Caco-2 (cell line): Measurements from ENCODE around the gene PHLPP1. TPM values are rescaled to one million over a fixed set of nuclear protein-coding genes. Genes with fewer than 3 reads are reported as not detected.

ENCODE experiments used
- BruUV-seq: library from RNA; stranded (reverse); fragments of 400-500 nt; replicated peaks from 2 replicates; lab custom pipeline; 2021; lab: Mats Ljungman, UMichigan
- CTCF ChIA-PET: fragments of 300-600 bp; sonication (Branson Sonifier 250); formaldehyde crosslinking; loops from one replicate; lab custom pipeline; 2022; ENCODE audit warnings: antibody characterized with exemption; lab: Charles Lee
- POLR2A ChIA-PET: fragments of 300-600 bp; sonication (Branson Sonifier 250); formaldehyde crosslinking; loops from one replicate; lab custom pipeline; 2022; ENCODE audit warnings: antibody characterized with exemption; lab: Charles Lee
- DNase-seq, 2 experiments: peaks; one replicate each; pipeline versions ENCODE4 v3.0.0 to v3.0.0-alpha.2; 2020 to 2022
- H3K27me3 ChIP-seq: replicated peaks from 2 replicates; pipeline ENCODE4 v1.6.0; 2011; ENCODE audit warnings: low read length; ENCODE audit not compliant: control insufficient read depth, insufficient read depth
- H3K36me3 ChIP-seq: 2 replicates; pipeline ENCODE4 v1.5.1; 2011; ENCODE audit warnings: low read length; ENCODE audit not compliant: control insufficient read depth, insufficient read depth
- H3K4me1 ChIP-seq: fragments of 250-450 bp; sonication (Bioruptor Pico); 2 replicates; pipeline ENCODE4 v1.5.1; 2020; ENCODE audit warnings: mild to moderate bottlenecking
- H3K4me3 ChIP-seq: 2 replicates; pipeline ENCODE4 v1.5.1; 2011; ENCODE audit warnings: low read depth, mild to moderate bottlenecking, control low read depth, low read length
- H3K9me3 ChIP-seq: fragments of 250-450 bp; sonication (Bioruptor Pico); 2 replicates; pipeline ENCODE4 v1.5.1; 2020; ENCODE audit warnings: mild to moderate bottlenecking, moderate library complexity
- H3K27ac Mint-ChIP-seq: one replicate; pipeline ENCODE4 v1.8.0; 2022; ENCODE audit warnings: mixed read lengths; ENCODE audit not compliant: unreplicated experiment
- H3K27me3 Mint-ChIP-seq: one replicate; pipeline ENCODE4 v1.8.0; 2022; ENCODE audit warnings: mixed read lengths; ENCODE audit not compliant: insufficient read depth, unreplicated experiment
- H3K36me3 Mint-ChIP-seq: one replicate; pipeline ENCODE4 v1.8.0; 2022; ENCODE audit warnings: mild to moderate bottlenecking, mixed read lengths; ENCODE audit not compliant: insufficient read depth, unreplicated experiment
- H3K4me1 Mint-ChIP-seq: one replicate; pipeline ENCODE4 v1.8.0; 2022; ENCODE audit warnings: low read depth, mixed read lengths; ENCODE audit not compliant: unreplicated experiment
- H3K4me3 Mint-ChIP-seq: one replicate; pipeline ENCODE4 v1.8.0; 2022; ENCODE audit warnings: mild to moderate bottlenecking, moderate library complexity, mixed read lengths; ENCODE audit not compliant: unreplicated experiment
- H3K9me3 Mint-ChIP-seq: one replicate; pipeline ENCODE4 v1.8.0; 2022; ENCODE audit warnings: mixed read lengths; ENCODE audit not compliant: unreplicated experiment
- intact Hi-C: fragments of 100-400 bp; cut with micrococcal nuclease; formaldehyde crosslinking; loops from one replicate; pipeline ENCODE4 v1.10.0; 2022; ENCODE audit not compliant: unreplicated experiment
- total RNA-seq: library from RNA; stranded (reverse); gene quantifications from 2 replicates; pipeline ENCODE4 v1.2.3, GENCODE V29; 2022
- TF ChIP-seq, protein P1 (sequence below), 2 experiments: fragments of 200-600 bp in 1 of 2; IDR thresholded peaks; 1 replicate in 1 of 2; 2 replicates in 1 of 2; pipeline versions ENCODE4 v1.5.1 to v1.8.0; 2011 to 2022; ENCODE audit warnings: antibody characterized with exemption in 1 of 2, control low read depth in 1 of 2, inconsistent platforms in 1 of 2, low read depth in 1 of 2, low read length in 1 of 2, mild to moderate bottlenecking in 1 of 2, moderate library complexity in 1 of 2; ENCODE audit not compliant: insufficient read depth in 1 of 2, severe bottlenecking in 1 of 2, unreplicated experiment in 1 of 2

PHLPP1 gene
- total RNA-seq, 1 experiment from 2014 or later = 20.1 TPM

DNA sequence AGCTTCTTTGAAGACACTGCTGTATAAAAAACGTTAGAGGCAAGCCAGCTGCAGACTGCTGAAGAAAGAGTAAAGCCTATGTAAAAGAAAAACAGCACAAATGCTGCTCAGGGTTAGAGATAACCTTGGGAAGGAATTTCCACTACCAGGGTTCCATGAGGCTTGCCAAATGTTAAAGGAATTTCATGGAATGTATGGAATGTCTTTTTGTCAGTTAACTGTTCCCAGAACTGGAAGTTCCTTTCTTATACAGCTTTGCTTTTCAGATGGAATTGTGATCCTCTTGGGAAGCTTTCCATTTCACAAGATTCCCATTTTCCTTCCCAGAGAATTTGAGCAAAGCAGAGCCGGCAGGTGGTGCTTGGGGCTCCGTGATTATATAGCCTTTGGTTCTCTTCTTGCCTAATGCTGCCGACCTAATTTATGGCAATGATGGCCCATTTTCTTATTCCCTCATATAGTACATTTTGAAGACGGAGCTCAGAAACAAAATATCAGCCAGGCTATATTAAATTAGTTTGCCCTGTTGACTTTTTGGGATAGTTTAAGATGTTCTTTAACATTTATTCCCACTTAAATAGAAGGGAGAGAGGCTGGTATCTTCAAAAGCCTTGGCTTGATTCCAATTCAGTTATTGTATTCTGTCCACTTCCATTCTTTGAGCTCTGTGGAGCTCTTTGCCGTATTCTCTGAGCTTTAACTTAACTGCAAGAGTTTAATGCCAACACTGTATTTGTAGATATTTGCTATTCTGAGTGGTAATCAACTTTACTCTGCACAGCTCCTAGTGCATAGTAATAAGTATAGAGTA is 162.3 kb downstream of the PHLPP1 start:
- Mint-ChIP-seq H3K27ac (peak overlapping the region; percentile 72), H3K9me3 (no peaks in the 10 kb centered on the region), H3K36me3 (peaks cover 6% of the 10 kb centered on the region), H3K4me3 (no peak overlapping the region), H3K4me1 (peaks cover 19% of the 10 kb centered on the region), H3K27me3 (no peaks in the 10 kb centered on the region)
- ChIA-PET CTCF (interaction anchor here (1.0 kb wide), 1 partner anchor 11 kb away, joined by 3 read pairs; no protein-coding TSS in a partner anchor), POLR2A (no interaction called here)
- intact Hi-C loops = no loop called here
- no TSS peak for BruUV-seq
- H3K9me3 ChIP-seq = no peaks in the 10 kb centered on the region
- H3K27me3 ChIP-seq = no peaks in the 10 kb centered on the region
- H3K36me3 ChIP-seq = no peaks in the 10 kb centered on the region
- no peak for DNase-seq
- peaks cover 41% of the 10 kb centered on the region for H3K4me1 ChIP-seq
- TF ChIP-seq, protein P1, sequence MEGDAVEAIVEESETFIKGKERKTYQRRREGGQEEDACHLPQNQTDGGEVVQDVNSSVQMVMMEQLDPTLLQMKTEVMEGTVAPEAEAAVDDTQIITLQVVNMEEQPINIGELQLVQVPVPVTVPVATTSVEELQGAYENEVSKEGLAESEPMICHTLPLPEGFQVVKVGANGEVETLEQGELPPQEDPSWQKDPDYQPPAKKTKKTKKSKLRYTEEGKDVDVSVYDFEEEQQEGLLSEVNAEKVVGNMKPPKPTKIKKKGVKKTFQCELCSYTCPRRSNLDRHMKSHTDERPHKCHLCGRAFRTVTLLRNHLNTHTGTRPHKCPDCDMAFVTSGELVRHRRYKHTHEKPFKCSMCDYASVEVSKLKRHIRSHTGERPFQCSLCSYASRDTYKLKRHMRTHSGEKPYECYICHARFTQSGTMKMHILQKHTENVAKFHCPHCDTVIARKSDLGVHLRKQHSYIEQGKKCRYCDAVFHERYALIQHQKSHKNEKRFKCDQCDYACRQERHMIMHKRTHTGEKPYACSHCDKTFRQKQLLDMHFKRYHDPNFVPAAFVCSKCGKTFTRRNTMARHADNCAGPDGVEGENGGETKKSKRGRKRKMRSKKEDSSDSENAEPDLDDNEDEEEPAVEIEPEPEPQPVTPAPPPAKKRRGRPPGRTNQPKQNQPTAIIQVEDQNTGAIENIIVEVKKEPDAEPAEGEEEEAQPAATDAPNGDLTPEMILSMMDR (IDR thresholded peaks at IDR 0.05; ENCODE audit: insufficient read depth in 1 of 2, low read depth in 1 of 2, low read length in 1 of 2, severe bottlenecking in 1 of 2, unreplicated experiment in 1 of 2) = no peak
- no peak overlapping the region for H3K4me3 ChIP-seq

DNA sequence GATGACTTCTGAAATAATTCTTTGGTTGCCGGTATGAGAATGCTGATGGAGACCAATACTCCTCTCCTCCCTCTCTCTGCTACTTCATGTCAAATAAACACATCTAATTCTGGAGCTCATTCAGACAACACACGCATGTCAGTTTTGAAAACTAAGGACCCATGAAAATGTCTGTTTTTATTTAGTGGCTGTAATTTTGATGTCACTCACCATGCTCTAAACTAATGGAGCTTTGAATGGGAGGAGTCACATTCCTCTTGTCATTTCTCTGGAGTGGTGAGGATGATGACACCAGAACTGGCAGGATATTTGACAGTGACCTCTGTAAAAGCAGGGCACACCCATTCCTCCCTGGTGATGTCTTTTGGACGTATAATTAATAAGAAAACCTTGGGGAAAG is 163.0 kb downstream of the PHLPP1 start:
- no peaks in the 10 kb centered on the region for H3K36me3 ChIP-seq
- ChIA-PET POLR2A (no interaction called here), CTCF (no interaction called here)
- Mint-ChIP-seq H3K4me1 (peaks cover 19% of the 10 kb centered on the region), H3K27ac (peak overlapping the region; percentile 72), H3K27me3 (no peaks in the 10 kb centered on the region), H3K4me3 (no peak overlapping the region), H3K36me3 (peaks cover 6% of the 10 kb centered on the region), H3K9me3 (no peaks in the 10 kb centered on the region)
- H3K4me3 ChIP-seq = no peak overlapping the region
- intact Hi-C loops = no loop called here
- DNase-seq = no peak
- H3K27me3 ChIP-seq = no peaks in the 10 kb centered on the region
- no TSS peak for BruUV-seq
- TF ChIP-seq, protein P1 (IDR thresholded peaks at IDR 0.05; ENCODE audit: insufficient read depth in 1 of 2, low read depth in 1 of 2, low read length in 1 of 2, severe bottlenecking in 1 of 2, unreplicated experiment in 1 of 2) = no peak
- peaks cover 41% of the 10 kb centered on the region for H3K4me1 ChIP-seq
- no peaks in the 10 kb centered on the region for H3K9me3 ChIP-seq

DNA sequence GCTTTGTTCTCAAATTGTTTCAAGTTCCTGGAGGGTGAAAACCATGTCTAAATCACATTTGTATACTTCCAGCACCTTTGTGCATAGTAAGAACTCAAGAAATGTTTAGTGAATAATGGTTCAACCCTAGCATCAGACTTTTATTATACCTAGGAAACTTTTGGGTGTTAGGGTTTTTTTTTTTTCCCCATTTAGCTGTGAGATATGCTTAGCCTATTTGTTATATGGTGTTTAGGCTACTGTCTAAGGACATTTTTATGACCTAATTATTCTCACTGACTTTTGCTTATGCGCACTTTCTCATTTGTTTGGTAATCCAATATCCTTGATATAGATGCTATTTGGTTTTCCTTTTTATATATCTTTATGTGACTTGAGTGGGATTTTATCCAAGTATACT is 164.7 kb downstream of the PHLPP1 start:
- H3K4me1 Mint-ChIP-seq = peaks cover 26% of the 10 kb centered on the region
- H3K27ac Mint-ChIP-seq = no peak overlapping the region
- Histone ChIP-seq H3K27me3 (no peaks in the 10 kb centered on the region), H3K4me1 (peaks cover 43% of the 10 kb centered on the region), H3K9me3 (no peaks in the 10 kb centered on the region), H3K36me3 (no peaks in the 10 kb centered on the region), H3K4me3 (no peak overlapping the region)
- intact Hi-C loops = loop anchor here (10.0 kb wide), 1 partner anchor 165 kb away; the partner anchor contains the start of gene PHLPP1
- H3K27me3 Mint-ChIP-seq = no peaks in the 10 kb centered on the region
- ChIA-PET CTCF (no interaction called here), POLR2A (no interaction called here)
- DNase-seq = no peak
- BruUV-seq = no TSS peak
- no peak overlapping the region for H3K4me3 Mint-ChIP-seq
- TF ChIP-seq, protein P1 (IDR thresholded peaks at IDR 0.05; ENCODE audit: insufficient read depth in 1 of 2, low read depth in 1 of 2, low read length in 1 of 2, severe bottlenecking in 1 of 2, unreplicated experiment in 1 of 2) = no peak
- peaks cover 11% of the 10 kb centered on the region for H3K36me3 Mint-ChIP-seq
- H3K9me3 Mint-ChIP-seq = no peaks in the 10 kb centered on the region
